Left forelimb (tissue), 1 donor: ENCODE results near the gene IGBP1.
A peak's percentile ranks its signal among the peaks of the same experiment; 100 is the strongest.
"Not testable (repeated sequence)": the region's sequence is repeated elsewhere in the genome, so short reads cannot be mapped to it uniquely, and the experiment has no call there.

ENCODE experiments used
- DNase-seq: peaks from one replicate; pipeline ENCODE4 v3.0.0-alpha.2; 2018; ENCODE audit warnings: low spot score

Gene IGBP1

GRCh38 chrX:70133303-70134115 is at the start of gene IGBP1:
Gene IGBP1 (plus strand): TSS chrX:70133447. CDS start chrX:70133948, 501 bp downstream.
- peak; percentile 81 for DNase-seq

GRCh38 chrX:70084592-70085240 is 48.5 kb upstream of the IGBP1 start:
- no peak for DNase-seq

- no peak for DNase-seq
Observed at GRCh38 chrX:70087857-70088630, 45.2 kb upstream of the IGBP1 start.

- no peak for DNase-seq
Observed at GRCh38 chrX:70088751-70089150, 44.5 kb upstream of the IGBP1 start.

GRCh38 chrX:70089604-70090297 is 43.5 kb upstream of the IGBP1 start:
- DNase-seq = no peak

GRCh38 chrX:70092247-70092646 is 41.0 kb upstream of the IGBP1 start:
- no peak for DNase-seq

- no peak for DNase-seq
Observed at GRCh38 chrX:70096052-70096451, 37.2 kb upstream of the IGBP1 start.

GRCh38 chrX:70105229-70105628 is 28.0 kb upstream of the IGBP1 start:
- no peak for DNase-seq

- not testable (repeated sequence) for DNase-seq
Observed at GRCh38 chrX:70111436-70112026, 21.7 kb upstream of the IGBP1 start.

- DNase-seq = no peak
Observed at GRCh38 chrX:70117738-70118137, 15.5 kb upstream of the IGBP1 start.

GRCh38 chrX:70123014-70123413 is 10.2 kb upstream of the IGBP1 start:
- DNase-seq = not testable (repeated sequence)

- no peak for DNase-seq
Observed at GRCh38 chrX:70124678-70125077, 8.6 kb upstream of the IGBP1 start.

GRCh38 chrX:70128071-70128470 is 5.2 kb upstream of the IGBP1 start:
- DNase-seq = no peak

GRCh38 chrX:70129816-70130215 is 3.4 kb upstream of the IGBP1 start:
- no peak for DNase-seq

- no peak for DNase-seq
Observed at GRCh38 chrX:70132224-70132623, 1.0 kb upstream of the IGBP1 start.

GRCh38 chrX:70132877-70133302 is 357 bp upstream of the IGBP1 start:
- DNase-seq = no peak

GRCh38 chrX:70134116-70134477 is 850 bp downstream of the IGBP1 start:
- DNase-seq = no peak

GRCh38 chrX:70138622-70139021 is 5.4 kb downstream of the IGBP1 start:
- no peak for DNase-seq

GRCh38 chrX:70139736-70140135 is 6.5 kb downstream of the IGBP1 start:
- DNase-seq = no peak

- DNase-seq = no peak
Observed at GRCh38 chrX:70141373-70141772, 8.1 kb downstream of the IGBP1 start.
